GM21723 (cell line): Measurements from ENCODE around the gene ASIC3.

Experiments
- ATAC-seq: cut with Tn5 transposase; IDR thresholded peaks from one replicate; pipeline ENCODE4 v1.9.1; 2021; ENCODE audit warnings: mild to moderate bottlenecking, moderate library complexity; ENCODE audit not compliant: unreplicated experiment

Gene ASIC3

DNA sequence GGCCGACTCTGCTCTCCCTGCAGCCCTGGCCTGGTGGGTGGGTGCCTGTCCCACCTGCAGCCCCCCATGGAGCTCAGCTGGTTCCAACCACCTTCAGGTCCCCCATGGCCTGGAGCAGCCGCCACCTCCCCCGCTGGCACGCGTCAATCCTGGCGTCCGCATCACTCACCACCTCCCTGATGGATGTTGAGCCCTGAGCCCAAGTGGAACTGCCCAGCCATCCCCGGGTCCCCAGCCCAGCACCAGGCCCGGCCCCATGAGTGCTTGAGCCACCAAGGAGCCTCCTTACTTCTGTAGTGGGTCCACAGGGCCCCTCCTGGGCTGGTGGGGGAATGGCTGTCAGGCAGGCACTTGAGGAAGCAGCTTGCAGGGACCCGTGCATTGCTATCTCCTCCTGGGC, 52.6 kb downstream of the ASIC3 start:
- no peak for ATAC-seq

DNA sequence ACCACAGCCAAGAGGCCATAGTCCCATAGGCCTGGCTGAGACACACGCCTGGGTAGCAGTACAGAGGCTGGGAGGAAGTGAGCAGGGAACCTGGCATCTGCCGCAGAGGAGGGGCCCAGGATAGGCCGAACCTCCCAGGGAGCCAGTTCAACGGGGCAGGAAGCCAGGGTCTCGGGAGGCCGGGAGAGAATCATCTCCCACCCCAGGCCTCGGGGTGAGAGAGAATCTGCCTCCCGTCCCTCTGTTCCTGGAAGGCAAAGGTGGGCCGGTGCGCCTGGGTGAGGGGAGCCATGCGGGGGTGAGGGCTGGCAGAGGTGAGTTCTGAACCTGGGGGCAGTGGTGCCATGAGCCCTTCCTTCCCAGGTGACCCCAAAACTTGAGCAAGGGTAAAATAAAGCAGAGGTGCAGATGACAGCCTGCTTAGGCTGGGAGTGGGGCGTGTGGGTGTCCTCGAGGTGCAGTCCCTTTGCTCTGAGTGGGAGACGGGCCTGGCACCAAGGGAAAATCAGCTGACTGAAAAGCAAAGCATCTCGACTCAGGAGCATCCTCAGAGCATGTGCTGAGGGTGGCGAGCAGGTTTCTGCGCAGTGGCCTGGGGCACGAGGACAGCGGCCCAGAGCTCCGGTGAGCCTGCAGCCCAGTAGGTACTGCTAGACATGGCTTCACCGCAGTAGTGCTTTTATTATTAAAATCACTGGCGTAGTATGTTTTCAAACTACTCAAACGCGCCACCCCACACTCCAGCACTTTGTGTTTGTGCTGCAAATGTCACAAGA, 53.5 kb downstream of the ASIC3 start:
- no peak for ATAC-seq
